IPS-NIHi7 (cell line): Measurements from ENCODE around the gene EMC8.

Experiments
- DNase-seq: peaks from one replicate; pipeline ENCODE4 v3.0.0; 2012; ENCODE audit warnings: mixed read lengths; ENCODE audit errors: extremely low spot score

The EMC8 gene

GRCh38 chr16:85784813-85785212 lies 14.5 kb downstream of the EMC8 start:
- DNase-seq = no peak

GRCh38 chr16:85783441-85783840 lies 15.9 kb downstream of the EMC8 start:
- DNase-seq = no peak

DNA sequence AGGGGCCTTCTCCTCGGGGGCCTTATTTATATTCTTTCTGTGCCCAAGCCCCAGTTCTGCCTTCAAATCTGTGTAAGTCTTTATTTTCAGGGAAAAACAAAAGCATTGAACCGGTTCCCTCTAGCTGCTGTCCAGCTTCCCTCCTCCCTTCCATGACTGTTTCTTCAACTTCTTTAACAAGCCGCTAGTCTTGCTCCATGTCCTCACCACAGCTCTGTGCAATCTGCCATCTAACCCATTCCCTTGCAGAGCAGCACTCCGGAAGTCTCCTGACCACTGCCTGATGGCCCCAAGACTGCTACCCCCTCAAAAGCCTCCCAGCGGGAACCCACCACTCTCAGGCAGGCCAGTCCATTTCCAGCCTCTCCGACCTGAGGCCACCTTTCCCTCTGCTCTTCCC lies 16.9 kb downstream of the EMC8 start:
- no peak for DNase-seq

- DNase-seq = no peak
These were observed 17.5 kb downstream of the EMC8 start for GRCh38 chr16:85781695-85782370.

GRCh38 chr16:85781156-85781555 lies 18.2 kb downstream of the EMC8 start:
- DNase-seq = no peak

DNA sequence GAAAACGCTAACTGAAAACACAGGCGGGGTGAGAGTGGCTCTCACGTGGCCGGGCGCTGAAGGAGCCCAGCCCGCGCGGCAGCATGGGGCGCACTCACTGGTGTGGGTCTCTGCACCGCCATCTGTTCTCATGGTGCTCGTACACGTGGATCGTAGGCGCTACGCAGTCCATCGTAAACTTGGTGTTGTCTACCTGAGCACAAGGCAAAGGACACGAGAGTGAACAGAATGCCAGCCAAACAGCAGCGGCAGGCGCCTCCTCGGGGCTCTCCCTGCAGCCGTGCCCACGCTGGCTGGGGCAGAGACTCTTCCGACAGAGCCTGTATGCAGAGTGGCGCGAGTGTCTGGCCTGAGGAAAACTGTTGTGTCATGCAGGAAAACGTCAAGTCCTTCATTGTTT lies 19.1 kb downstream of the EMC8 start:
- DNase-seq = no peak

DNA sequence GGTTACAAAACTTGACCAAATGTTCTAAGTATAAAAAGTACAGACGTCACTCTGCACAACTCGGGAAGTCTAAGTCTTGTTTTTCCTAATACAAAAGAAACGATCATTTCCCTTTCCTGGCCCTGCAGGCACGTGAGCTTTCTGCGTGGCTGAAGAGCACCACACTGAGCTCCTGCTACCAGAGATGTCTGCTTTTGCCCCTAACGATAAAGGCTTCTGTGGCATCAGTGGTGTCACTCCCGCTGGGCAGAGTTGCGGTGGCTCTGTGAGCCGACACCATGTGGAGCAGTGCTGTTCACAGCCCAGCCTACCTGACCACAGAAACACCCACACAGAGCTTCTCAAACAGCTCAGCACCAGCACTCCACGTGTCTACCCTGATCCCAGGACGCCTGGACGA lies 20.5 kb downstream of the EMC8 start:
- no peak for DNase-seq

DNA sequence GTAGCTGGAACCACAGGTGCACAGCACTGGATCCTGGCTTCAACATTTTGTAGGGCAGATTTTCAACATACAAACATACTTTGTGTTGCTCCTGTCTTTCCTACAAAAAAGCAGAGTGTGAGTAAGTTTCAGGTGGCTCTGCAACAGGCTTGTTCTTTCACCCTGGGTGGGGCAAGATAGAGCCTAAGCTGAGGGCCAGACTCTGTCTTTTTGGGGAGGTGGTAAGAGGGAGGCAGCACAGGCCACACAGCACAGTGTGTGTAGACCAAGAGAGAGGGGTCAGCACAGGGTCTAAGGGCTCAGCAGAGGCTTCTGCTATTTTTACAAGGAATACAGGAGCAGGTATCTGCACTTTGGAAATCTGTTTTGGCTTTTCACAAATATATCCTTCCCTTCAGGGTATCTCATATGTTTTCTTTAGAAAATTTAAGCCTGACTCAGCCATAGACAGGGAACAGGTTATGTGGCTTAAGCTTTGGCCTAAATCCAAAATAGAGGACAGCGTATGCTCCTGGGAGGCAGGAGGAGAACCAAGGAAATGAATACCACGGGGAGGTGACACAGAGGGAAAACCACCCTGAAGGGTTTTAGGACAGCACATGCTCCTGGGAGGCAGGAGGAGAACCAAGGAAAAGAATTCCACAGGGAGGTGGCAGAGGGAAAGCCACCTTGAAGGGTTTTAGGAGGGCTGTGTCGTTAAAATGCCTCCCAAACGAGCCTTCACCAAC lies 21.6 kb downstream of the EMC8 start:
- DNase-seq = no peak

GRCh38 chr16:85774811-85775210 lies 24.5 kb downstream of the EMC8 start:
- no peak for DNase-seq

DNA sequence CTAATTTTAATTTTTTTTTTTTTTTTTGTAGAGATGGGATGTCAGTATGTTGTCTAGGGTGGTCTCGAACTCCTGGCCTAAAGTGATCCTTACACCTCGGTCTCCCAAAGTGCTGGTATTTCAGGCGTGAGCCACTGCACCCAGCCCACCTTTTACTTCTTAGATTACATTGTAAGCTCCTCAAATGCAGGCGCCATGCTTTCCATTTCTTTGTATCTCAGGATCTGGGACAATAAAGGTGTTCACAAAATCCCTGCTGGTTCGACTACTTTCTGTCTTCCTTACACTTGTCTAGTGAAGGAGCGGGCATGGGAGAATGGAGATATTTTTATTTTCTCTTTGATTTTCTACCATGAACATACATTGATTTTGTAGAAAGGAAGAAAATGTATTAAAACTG lies 25.2 kb downstream of the EMC8 start:
- DNase-seq = no peak

- DNase-seq = no peak
These were observed 26.3 kb downstream of the EMC8 start for GRCh38 chr16:85773044-85773443.

DNA sequence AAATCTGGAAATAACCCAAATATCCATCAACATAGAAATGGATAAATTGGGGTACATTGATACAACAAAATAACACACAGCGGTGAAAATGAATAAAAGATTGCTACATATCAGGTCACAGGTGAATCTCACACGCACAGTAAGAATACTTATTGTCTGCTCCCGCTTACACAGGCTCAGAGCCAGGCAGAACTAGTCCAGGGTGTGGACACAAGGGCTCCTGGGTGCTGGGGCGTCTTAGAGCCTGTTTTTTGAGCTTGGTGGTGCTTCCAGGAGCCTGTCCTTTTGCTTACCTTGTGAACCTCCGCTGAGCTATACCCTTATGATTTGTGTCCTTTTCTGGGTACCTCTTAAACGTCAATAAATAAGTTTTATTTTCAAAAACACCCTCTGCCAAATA lies 28.6 kb downstream of the EMC8 start:
- DNase-seq = no peak

- DNase-seq = peak; percentile 37
These were observed 31.1 kb downstream of the EMC8 start for GRCh38 chr16:85768199-85768598.

- peak; percentile 44 for DNase-seq
These were observed 31.8 kb downstream of the EMC8 start for GRCh38 chr16:85767531-85767930.

GRCh38 chr16:85765767-85766166 lies 33.6 kb downstream of the EMC8 start:
- no peak for DNase-seq

DNA sequence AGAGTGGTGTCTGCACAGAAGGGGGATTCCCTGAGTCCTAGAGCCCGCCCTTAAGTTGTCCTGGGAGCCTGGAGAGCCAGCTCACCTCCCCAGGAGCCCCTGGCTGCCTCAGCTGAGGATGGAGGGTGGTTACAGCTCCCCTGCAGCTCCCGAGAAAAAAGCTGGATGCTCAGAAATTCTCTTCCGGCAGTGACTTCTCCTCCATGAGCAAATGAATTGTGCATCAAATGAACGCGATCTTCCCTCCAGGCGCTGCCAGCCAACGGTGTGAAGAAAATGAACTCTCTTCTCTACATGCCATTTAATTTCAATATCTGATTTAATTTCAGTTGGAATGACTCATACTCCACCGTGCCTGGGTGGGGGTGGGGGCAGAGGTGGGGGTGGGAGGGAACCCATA lies 34.1 kb downstream of the EMC8 start:
- DNase-seq = no peak

DNA sequence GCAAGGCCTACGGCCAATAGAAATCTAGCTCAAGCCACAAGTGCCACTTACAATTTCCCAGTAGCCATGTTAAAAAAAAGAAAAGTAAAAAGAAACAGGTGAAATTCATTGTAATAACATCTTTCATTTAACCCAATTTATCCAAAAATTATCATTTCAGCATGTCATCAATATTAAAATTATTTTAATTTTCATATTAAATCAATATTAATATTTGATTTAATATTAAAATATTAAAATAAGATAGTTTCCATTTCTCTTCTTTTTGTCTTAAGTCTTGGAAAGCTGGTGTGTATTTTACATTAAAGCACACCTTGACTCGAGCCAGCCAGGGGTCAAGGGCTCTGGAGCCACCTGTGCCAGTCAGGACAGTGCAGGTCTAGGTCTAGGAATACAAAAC lies 35.7 kb downstream of the EMC8 start:
- no peak for DNase-seq

DNA sequence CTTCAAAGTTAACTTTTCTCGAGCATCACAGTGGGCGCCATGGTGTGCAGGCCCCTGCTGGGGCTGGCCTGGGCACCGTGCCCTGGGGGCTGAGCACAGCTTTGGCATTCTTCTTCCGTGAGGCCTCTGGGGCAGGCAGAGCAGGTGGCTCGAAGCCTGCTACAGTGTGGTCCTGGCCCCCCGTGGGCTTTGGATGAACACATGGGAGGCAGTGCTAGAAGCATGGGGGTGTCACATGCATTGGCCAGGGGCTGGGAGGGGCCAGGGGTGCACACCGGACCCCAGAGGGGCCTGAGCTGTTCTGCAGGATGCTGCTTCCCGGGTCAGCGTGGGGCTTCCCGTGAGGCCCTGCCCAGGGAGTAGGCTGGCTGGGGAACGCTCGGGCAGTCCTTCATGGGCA lies 36.4 kb downstream of the EMC8 start:
- no peak for DNase-seq

DNA sequence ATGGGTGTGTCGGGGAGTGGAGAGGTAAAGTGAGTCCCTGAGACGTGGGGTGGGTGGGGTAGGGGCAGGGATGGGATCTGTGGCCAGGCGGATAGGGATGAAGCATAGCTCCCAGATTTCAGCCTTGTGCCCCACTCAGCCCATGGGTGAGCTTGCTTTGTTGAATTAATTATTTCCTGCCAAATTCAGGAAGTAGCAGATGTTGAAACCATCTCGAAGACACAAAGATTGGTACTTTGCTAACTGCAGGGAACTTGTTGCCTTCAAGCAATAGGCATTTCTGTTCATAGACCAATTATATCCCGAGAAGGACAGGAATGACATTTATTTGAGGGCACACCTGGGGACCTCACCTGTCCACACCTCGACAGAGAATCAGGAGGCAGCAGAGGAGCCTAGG lies 37.5 kb downstream of the EMC8 start:
- DNase-seq = no peak

- peak; percentile 67 for DNase-seq
These were observed 39.5 kb downstream of the EMC8 start for GRCh38 chr16:85759631-85760419.

DNA sequence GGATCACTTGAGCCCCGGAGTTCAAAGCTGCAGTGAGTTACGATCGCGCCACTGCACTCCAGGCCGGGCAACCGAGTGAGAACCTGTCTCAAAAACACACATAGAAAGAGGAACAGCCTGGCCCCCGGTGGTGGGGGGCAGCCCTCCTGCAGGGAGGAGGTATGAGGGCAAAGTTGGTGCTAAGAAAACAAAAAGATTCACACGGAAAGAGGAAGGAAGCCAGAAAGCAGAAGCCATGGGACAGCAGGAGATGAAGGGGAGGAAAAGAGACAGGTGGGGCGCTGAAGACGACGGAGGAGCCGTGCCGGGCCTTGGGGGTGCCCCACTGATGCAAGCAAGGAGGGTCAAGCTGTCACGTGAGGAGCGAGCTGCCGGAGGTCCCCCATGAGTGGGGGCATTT lies 40.2 kb downstream of the EMC8 start:
- DNase-seq = no peak

- no peak for DNase-seq
These were observed 42.0 kb downstream of the EMC8 start for GRCh38 chr16:85757341-85757822.
